Measurements from ENCODE around the gene REV3L.

The REV3L gene

GRCh38 chr6:111423055-111423633 is 59.9 kb downstream of the REV3L start:
- DNase-seq (ENCODE audit: low read depth), result no peak

GRCh38 chr6:111418971-111419693 is 63.9 kb downstream of the REV3L start:
- no peak for DNase-seq (ENCODE audit: low read depth)

- DNase-seq (ENCODE audit: low read depth), result no peak
Measured at GRCh38 chr6:111417946-111418345, 65.1 kb downstream of the REV3L start.

- DNase-seq (ENCODE audit: low read depth), result no peak
Measured at GRCh38 chr6:111417181-111417585, 65.8 kb downstream of the REV3L start.

GRCh38 chr6:111416529-111416928 is 66.5 kb downstream of the REV3L start:
- DNase-seq (ENCODE audit: low read depth), result no peak

DNA sequence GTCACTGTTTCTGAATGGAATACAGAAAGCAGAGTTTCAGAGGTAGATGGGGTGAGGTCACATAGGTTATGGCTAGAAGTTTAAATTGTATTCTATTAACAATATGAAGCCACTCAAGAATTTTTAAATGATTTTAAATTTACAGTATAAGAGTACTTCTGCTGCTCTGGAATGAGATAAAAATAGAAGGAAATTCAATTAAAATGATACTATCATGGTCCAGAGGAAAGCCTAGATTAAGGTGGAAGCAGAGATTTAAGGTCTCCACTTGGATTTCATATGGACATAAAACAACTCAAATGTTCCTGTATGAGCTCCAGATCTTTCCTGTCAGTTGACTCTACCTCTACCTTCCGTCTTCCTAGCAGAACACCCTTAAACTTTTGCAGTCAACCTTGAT is 68.6 kb downstream of the REV3L start:
- no peak for DNase-seq (ENCODE audit: low read depth)

- no peak for DNase-seq (ENCODE audit: low read depth)
Measured at GRCh38 chr6:111411978-111412566, 70.9 kb downstream of the REV3L start.

- no peak for DNase-seq (ENCODE audit: low read depth)
Measured at GRCh38 chr6:111411046-111411445, 72.0 kb downstream of the REV3L start.

DNA sequence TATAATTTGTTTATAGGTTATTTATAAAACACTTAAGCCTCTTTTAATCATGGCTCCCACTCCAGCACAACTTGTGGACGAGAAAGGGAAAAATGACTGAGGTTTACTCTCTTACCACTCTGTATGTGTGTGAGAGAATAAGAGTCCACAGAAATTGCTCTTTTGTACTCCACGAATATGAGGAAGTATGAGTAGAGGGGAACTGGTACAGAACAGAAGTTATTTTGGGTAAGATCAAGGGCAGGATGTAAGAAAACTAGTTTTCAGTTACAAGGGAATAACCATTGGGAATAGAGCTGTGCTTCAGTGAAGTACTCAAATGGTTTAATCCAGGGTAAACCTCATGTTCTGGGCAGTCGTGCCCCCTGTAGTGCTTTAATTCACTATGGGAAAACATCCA is 72.6 kb downstream of the REV3L start:
- no peak for DNase-seq (ENCODE audit: low read depth)

DNA sequence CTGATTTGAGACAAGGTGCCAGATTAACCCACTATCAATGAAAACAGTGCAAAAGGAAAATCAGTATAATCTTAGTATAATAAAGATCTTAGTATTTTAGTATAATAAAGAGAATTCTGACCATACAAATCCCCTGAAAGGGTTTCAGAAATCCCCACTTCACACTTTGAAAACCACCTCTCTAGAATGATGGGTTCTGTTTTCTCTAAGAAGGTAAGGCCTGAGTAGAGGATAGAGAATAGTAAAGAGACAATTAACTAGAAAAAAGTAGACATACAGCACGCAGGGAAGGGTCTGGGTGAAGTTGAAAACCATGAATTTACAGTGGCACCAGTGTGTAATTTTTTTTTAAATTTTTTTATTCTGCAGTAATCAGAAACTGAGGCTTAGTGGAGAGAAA is 73.6 kb downstream of the REV3L start:
- no peak for DNase-seq (ENCODE audit: low read depth)

GRCh38 chr6:111407686-111408085 is 75.3 kb downstream of the REV3L start:
- DNase-seq (ENCODE audit: low read depth), result no peak

DNA sequence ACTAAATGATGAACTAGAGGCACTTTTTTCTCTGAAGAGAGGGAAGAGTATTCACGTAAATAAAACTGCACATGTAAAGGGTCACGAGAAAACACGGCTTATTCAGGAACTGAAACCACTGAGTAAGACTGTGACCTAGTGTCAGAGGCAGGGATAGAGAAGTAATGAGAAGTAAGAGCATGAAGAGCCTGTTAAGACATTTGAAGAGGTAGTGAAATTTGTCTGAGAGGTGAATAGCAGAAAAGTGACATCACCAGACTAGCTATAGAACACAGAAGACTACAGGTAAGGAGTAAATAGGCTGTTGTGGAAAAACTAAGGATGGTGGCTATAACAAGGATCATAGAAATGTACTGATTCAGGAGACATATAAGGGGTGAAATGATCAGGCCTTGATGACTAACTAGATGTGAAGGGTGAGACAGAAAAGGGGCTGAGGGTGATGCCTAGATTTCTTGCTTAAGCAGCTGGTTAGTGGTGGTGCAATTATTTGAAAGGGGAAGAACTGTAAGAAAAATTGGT is 76.8 kb downstream of the REV3L start:
- DNase-seq (ENCODE audit: low read depth), result no peak

- no peak for DNase-seq (ENCODE audit: low read depth)
Measured at GRCh38 chr6:111403388-111403787, 79.6 kb downstream of the REV3L start.

DNA sequence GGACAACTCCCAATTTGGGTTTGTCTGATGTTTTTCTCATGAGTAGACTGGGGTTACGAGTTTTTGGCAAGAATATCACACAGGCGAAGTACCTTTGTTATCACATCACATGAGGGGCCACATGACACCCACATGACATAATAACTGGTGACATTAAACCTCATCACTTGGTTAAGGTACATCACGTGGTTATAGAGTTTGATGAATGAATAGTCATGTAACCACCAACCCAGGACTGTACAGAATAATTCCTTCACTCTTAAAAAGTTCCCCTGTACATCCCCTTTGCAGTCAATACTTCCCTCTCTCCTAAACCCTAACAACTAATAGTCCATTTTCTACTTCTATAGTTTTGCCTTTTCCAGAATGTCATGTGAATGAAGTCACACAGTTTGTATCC is 83.4 kb downstream of the REV3L start:
- no peak for DNase-seq (ENCODE audit: low read depth)

DNA sequence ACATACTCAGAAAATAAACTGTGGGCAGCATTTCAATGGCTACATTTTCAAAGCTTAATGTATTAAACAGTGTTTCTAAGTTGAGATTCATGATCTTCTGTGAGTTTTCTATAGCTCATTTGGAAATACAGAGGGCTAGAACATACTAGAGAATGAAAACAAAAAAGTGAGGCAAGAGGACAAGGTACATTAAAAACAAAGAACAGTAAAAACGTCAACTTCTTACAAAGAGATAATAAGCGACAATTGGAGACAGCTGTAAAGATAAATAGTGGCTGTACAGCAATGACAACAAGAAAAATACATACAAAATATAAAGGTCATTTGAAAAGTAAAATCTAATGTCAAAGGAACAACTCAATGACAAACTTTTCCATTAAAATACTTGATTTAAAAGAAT is 94.3 kb downstream of the REV3L start:
- DNase-seq (ENCODE audit: low read depth), result no peak

- no peak for DNase-seq (ENCODE audit: low read depth)
Measured at GRCh38 chr6:111382476-111383294, 100.3 kb downstream of the REV3L start.

- no peak for DNase-seq (ENCODE audit: low read depth)
Measured at GRCh38 chr6:111381728-111382127, 101.3 kb downstream of the REV3L start.

GRCh38 chr6:111381123-111381522 is 101.9 kb downstream of the REV3L start:
- DNase-seq (ENCODE audit: low read depth), result no peak

DNA sequence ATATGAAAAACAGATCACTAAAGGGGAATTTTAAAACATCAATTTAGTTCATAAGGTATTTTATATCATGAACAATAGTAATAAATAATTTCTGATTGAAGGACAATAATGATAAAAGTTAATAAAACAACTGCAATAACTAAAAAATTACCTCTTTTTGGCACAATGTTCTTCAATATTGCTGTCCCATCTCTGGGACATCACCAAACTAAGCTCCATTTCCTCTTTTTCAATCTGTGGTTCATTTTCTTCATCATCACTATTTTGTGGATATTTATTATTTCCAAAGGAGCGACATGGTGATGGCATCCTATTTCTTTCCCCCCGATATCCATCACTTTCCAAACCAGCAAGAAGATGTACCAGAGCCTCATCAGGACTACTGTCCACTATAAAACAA is 103.2 kb downstream of the REV3L start:
- DNase-seq (ENCODE audit: low read depth), result no peak

DNA sequence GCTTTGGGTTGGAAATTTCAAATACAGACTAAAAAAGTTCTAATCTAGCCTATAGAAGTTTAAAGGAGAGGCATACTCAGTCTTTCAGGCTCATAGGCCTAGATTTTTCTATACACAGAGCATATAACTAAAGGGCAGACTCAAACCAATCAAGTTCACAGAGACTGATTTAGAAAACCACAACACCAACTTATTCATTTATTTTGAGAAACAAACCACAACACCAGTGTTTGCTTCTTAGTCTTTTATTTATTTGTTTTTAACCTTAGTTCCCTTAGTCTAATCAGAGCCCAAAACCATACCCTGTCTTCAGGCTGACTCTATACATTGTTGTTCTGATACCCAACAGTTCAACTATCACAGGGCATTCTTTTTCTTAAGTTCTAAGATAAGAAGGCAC is 103.7 kb downstream of the REV3L start:
- DNase-seq (ENCODE audit: low read depth), result no peak

- DNase-seq (ENCODE audit: low read depth), result no peak
Measured at GRCh38 chr6:111377558-111378120, 105.4 kb downstream of the REV3L start.

DNA sequence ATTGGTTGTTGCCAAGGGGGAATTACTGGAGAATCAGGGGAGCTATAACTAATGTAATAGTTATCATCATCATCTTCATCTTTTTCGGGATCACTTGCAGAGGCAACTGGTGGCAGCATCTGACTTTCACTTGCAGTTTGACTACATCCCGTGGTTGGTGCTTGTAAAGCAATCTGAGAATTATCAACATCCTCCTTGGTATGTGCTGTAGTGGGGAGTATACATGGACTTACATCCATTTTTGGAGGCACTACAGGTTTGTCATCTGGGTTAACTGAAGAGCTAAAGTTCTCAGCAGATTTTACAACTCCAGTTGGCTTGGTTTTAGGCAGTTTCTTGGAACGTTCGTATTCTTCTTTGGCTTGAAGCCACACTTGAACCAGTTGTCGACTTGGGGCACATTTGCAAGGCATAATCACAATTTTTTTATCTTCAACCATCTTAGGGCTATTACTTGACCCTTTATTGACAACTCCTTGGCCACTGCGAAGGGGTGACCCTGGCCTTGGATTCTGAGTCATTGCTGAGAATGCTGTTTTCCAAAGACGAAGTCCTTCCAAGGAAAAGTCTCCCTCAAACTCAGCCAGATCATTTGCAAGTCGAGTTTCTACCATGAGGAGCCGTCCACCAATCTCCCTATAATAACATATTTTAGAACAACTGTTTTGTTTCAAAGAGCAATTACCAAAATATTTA is 115.5 kb downstream of the REV3L start:
- DNase-seq (ENCODE audit: low read depth), result no peak

Data from activated T-cell treated with anti-CD3 and anti-CD28 coated beads for 48 hours (primary cell).